Astrocyte (in vitro differentiated cells and primary cell): ENCODE measurements around the gene LYRM7.

Source experiments
- EZH2 ChIP-seq: IDR thresholded peaks from 2 replicates; pipeline ENCODE4 v1.6.1; 2012; ENCODE audit warnings: mild to moderate bottlenecking, low read length, inconsistent platforms; ENCODE audit not compliant: insufficient read depth
- TF ChIP-seq, protein P1 (sequence below): IDR thresholded peaks from 2 replicates; pipeline ENCODE4 v1.5.1; 2011; ENCODE audit warnings: low read depth, mild to moderate bottlenecking, inconsistent platforms, low read length, moderate library complexity; ENCODE audit not compliant: insufficient read depth

- TF ChIP-seq, protein P1, sequence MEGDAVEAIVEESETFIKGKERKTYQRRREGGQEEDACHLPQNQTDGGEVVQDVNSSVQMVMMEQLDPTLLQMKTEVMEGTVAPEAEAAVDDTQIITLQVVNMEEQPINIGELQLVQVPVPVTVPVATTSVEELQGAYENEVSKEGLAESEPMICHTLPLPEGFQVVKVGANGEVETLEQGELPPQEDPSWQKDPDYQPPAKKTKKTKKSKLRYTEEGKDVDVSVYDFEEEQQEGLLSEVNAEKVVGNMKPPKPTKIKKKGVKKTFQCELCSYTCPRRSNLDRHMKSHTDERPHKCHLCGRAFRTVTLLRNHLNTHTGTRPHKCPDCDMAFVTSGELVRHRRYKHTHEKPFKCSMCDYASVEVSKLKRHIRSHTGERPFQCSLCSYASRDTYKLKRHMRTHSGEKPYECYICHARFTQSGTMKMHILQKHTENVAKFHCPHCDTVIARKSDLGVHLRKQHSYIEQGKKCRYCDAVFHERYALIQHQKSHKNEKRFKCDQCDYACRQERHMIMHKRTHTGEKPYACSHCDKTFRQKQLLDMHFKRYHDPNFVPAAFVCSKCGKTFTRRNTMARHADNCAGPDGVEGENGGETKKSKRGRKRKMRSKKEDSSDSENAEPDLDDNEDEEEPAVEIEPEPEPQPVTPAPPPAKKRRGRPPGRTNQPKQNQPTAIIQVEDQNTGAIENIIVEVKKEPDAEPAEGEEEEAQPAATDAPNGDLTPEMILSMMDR: no peak
- no peak for TF ChIP-seq EZH2
These were observed 13.8 kb upstream of the LYRM7 start for GRCh38 chr5:131156957-131157356.
